T1000 (cell line): ENCODE measurements around the gene CCDC74B.
"Not testable (repeated sequence)": the region's sequence is repeated elsewhere in the genome, so short reads cannot be mapped to it uniquely, and the experiment has no call there.

Experiments used
- DNase-seq: peaks from one replicate; lab custom pipeline; 2025; ENCODE audit warnings: mixed read lengths; lab: John Stamatoyannopoulos, UW

CCDC74B gene

GRCh38 chr2:130102597-130103363, 42.1 kb downstream of the CCDC74B start:
- DNase-seq = not testable (repeated sequence)
